Left hindlimb (tissue), 1 donor: ENCODE results near the gene ITGAE.

Experiments
- DNase-seq: peaks from one replicate; pipeline ENCODE4 v3.0.0-alpha.2; 2018

The ITGAE gene

GRCh38 chr17:3818786-3819185 lies 17.8 kb upstream of the ITGAE start:
- no peak for DNase-seq

- no peak for DNase-seq
Measured at GRCh38 chr17:3817851-3818605, 17.0 kb upstream of the ITGAE start.

GRCh38 chr17:3815925-3816324 lies 14.9 kb upstream of the ITGAE start:
- no peak for DNase-seq

GRCh38 chr17:3815122-3815521 lies 14.1 kb upstream of the ITGAE start:
- no peak for DNase-seq

- DNase-seq = no peak
Measured at GRCh38 chr17:3814361-3814760, 13.4 kb upstream of the ITGAE start.

- no peak for DNase-seq
Measured at GRCh38 chr17:3813171-3813570, 12.2 kb upstream of the ITGAE start.

- no peak for DNase-seq
Measured at GRCh38 chr17:3812771-3813170, 11.8 kb upstream of the ITGAE start.

- DNase-seq = no peak
Measured at GRCh38 chr17:3812284-3812683, 11.3 kb upstream of the ITGAE start.

GRCh38 chr17:3810019-3810418 lies 9.0 kb upstream of the ITGAE start:
- no peak for DNase-seq

- DNase-seq = no peak
Measured at GRCh38 chr17:3809135-3809534, 8.1 kb upstream of the ITGAE start.

GRCh38 chr17:3808701-3809100 lies 7.7 kb upstream of the ITGAE start:
- DNase-seq = no peak

- DNase-seq = no peak
Measured at GRCh38 chr17:3805581-3805980, 4.6 kb upstream of the ITGAE start.

- no peak for DNase-seq
Measured at GRCh38 chr17:3804503-3804931, 3.5 kb upstream of the ITGAE start.

- no peak for DNase-seq
Measured at GRCh38 chr17:3803308-3803640, 2.3 kb upstream of the ITGAE start.

- no peak for DNase-seq
Measured at GRCh38 chr17:3802461-3803307, 1.7 kb upstream of the ITGAE start.

- no peak for DNase-seq
Measured at GRCh38 chr17:3801792-3802191, 804 bp upstream of the ITGAE start.

GRCh38 chr17:3801347-3801746 lies 359 bp upstream of the ITGAE start:
- DNase-seq = no peak

GRCh38 chr17:3799181-3799945 lies 1.6 kb downstream of the ITGAE start:
- DNase-seq = no peak

- no peak for DNase-seq
Measured at GRCh38 chr17:3798273-3799180, 2.5 kb downstream of the ITGAE start.

- no peak for DNase-seq
Measured at GRCh38 chr17:3796822-3797170, 4.2 kb downstream of the ITGAE start.

GRCh38 chr17:3796110-3796821 lies 4.7 kb downstream of the ITGAE start:
- no peak for DNase-seq
